BE2C (cell line): ENCODE measurements around the gene RARB.

ENCODE experiments used
- DNase-seq: peaks from one replicate; pipeline ENCODE4 v3.0.0-alpha.2; 2020
- H3K27me3 ChIP-seq: fragments of 250-450 bp; sonication (Bioruptor Pico); 2 replicates; pipeline ENCODE4 v1.5.1; 2020; ENCODE audit warnings: mild to moderate bottlenecking
- H3K36me3 ChIP-seq: fragments of 250-450 bp; sonication (Bioruptor Pico); 2 replicates; pipeline ENCODE4 v1.5.1; 2020; ENCODE audit warnings: mild to moderate bottlenecking
- H3K4me1 ChIP-seq: fragments of 250-450 bp; sonication (Bioruptor Pico); 2 replicates; pipeline ENCODE4 v1.5.1; 2020
- H3K4me3 ChIP-seq: 2 replicates; pipeline ENCODE4 v1.5.1; 2011; ENCODE audit warnings: low read depth, low read length
- H3K9me3 ChIP-seq: fragments of 250-450 bp; sonication (Bioruptor Pico); 2 replicates; pipeline ENCODE4 v1.5.1; 2020
- TF ChIP-seq, protein P1 (sequence below): IDR thresholded peaks from 2 replicates; pipeline ENCODE4 v1.5.1; 2012; ENCODE audit warnings: mild to moderate bottlenecking, low read depth, low read length

The RARB gene

DNA sequence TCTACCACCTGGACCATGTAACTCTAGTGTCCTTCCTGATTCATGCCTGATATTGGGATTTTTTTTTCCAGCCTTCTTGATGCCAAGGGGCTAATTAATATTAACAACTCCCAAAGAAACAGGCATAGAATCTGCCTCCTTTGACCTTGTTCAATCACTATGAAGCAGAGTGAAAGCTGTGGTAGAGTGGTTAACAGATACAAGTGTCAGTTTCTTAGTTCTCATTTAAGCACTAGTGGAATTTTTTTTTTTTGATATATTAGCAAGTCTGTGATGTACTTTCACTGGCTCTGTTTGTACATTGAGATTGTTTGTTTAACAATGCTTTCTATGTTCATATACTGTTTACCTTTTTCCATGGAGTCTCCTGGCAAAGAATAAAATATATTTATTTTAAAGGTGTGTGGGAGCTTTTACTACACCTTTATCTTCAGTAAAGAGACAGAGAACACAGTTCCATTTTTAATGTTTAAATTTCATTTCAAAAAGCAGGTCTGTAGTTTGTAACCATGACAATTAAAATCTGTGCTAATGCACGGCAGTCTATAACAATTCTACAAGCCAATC is 169.6 kb downstream of the RARB start:
- Histone ChIP-seq H3K4me3 (no peak overlapping the region), H3K4me1 (no peaks in the 10 kb centered on the region), H3K9me3 (no peaks in the 10 kb centered on the region), H3K27me3 (no peaks in the 10 kb centered on the region), H3K36me3 (no peaks in the 10 kb centered on the region)
- TF ChIP-seq, protein P1, sequence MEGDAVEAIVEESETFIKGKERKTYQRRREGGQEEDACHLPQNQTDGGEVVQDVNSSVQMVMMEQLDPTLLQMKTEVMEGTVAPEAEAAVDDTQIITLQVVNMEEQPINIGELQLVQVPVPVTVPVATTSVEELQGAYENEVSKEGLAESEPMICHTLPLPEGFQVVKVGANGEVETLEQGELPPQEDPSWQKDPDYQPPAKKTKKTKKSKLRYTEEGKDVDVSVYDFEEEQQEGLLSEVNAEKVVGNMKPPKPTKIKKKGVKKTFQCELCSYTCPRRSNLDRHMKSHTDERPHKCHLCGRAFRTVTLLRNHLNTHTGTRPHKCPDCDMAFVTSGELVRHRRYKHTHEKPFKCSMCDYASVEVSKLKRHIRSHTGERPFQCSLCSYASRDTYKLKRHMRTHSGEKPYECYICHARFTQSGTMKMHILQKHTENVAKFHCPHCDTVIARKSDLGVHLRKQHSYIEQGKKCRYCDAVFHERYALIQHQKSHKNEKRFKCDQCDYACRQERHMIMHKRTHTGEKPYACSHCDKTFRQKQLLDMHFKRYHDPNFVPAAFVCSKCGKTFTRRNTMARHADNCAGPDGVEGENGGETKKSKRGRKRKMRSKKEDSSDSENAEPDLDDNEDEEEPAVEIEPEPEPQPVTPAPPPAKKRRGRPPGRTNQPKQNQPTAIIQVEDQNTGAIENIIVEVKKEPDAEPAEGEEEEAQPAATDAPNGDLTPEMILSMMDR = no peak
- DNase-seq = no peak

DNA sequence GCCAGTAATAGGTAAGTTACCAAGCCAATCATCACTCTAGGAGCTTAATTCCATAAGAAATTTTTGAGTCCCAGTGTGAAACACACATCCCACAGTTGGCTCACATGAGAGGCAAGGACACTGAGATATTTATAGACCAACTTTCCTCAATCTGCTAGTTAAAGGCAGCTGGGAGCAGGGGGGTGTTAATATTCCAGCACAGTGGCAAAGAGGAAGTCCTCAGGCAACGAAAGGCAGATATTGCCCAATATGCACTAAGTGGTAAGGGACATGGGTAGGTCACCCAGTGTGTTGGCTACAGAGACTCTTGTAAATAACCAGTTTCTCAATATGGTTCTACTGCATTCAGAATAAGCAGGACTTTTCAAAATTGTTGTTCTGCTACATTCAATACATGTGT is 175.6 kb downstream of the RARB start:
- Histone ChIP-seq H3K9me3 (no peaks in the 10 kb centered on the region), H3K36me3 (no peaks in the 10 kb centered on the region; the same call in 1 of the 2 replicates), H3K4me3 (no peak overlapping the region), H3K4me1 (no peaks in the 10 kb centered on the region), H3K27me3 (no peaks in the 10 kb centered on the region)
- TF ChIP-seq, protein P1 = no peak
- DNase-seq = no peak

DNA sequence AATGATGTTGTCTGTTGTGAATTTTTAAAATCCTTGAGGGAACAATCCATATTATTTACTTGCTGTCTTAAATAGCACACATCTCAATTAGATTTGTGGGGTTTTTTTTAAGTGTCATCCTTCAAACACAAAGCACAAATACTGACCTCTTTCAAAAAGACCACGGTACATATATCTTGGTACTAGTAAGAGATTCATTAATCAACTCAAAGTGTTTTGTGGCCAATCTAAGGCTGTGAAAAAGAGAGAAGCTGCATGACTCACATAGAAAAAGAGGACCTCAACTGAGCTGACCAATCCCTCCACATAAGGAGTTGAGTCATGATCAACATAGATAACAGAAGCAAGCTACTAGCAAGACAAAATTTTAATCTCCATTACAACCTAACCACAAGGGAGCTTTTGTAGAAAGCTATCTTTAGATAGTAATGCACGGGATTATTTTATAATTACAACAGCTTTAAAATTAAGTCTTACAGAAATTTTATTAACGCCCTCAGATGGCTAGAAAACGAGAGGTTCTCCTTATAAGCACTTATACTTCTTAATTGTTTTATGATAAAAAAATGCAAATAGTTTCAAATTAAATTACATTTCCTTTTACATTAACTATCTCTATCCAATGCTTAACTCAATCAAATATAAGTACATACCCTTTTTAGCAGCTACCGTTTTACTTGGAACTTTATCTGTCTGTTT is 176.2 kb downstream of the RARB start:
- Histone ChIP-seq H3K9me3 (no peaks in the 10 kb centered on the region), H3K4me1 (no peaks in the 10 kb centered on the region), H3K4me3 (no peak overlapping the region), H3K36me3 (no peaks in the 10 kb centered on the region; the same call in 1 of the 2 replicates), H3K27me3 (no peaks in the 10 kb centered on the region)
- TF ChIP-seq, protein P1 = no peak
- DNase-seq = no peak

DNA sequence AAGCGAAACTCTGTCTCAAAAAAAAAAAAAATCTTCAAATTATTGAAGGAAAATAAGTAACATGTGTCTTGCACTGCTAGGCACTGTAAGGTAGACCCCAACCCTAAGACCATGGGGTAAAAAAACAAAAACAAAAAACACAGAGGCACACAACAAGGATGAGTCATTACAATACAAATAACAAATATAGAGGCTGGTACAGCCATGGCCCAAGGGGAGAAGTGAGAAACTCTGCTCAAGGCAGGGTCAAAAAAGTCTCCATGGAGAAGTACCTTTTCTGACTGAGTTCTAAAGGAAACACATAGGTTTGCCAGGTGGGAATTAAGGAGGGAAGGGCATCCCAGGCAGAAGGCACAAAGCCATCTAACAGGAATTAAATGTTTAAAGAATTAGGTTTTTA is 182.1 kb downstream of the RARB start:
- no peaks in the 10 kb centered on the region; the same call in 1 of the 2 replicates for H3K36me3 ChIP-seq

DNA sequence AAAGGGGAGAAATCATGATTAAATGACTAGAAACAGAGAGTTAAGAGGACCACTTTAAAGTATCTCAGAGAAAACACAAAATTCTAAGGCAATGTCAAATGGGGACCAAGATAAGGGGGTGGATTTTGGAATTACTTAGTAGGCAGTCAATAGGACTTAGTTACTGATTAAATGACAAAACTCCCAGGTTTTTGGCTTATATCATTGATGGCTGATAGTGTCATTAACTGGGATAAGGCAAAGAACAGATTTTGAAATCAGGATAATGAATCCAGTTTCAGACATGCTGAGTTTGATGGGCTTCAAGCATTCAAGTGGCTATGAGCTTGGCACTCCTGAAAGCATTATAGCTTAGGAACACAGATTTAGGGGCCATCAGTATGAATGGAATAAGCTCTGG is 182.7 kb downstream of the RARB start:
- no peaks in the 10 kb centered on the region for H3K9me3 ChIP-seq
- no peaks in the 10 kb centered on the region for H3K4me1 ChIP-seq
- H3K27me3 ChIP-seq = no peaks in the 10 kb centered on the region
- TF ChIP-seq, protein P1 = no peak
- no peak for DNase-seq
- no peaks in the 10 kb centered on the region; the same call in 1 of the 2 replicates for H3K36me3 ChIP-seq
- no peak overlapping the region for H3K4me3 ChIP-seq

More for the DNA sequence above, 182.1 kb downstream of the RARB start:
- Histone ChIP-seq H3K27me3 (no peaks in the 10 kb centered on the region), H3K4me1 (no peaks in the 10 kb centered on the region), H3K9me3 (no peaks in the 10 kb centered on the region), H3K4me3 (no peak overlapping the region)
- TF ChIP-seq, protein P1 = no peak
- no peak for DNase-seq

DNA sequence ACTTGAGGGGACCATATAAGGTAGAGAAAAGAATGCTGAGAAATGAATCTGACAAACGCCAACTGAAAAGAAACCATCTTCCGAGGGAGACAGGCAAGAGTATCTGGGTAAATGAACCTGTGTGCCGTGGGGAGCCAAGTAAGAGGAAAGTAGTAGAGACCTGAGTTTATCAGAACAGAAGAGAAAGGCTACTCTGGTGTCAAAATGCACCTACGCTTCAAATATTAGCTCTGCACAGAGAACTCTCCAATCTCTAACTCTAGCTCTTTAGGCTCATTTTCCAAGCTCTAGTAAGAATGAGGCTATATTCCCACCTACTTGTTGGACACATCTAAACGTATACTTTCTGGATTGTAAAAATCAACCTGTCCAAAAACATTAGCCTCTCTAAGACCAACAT is 183.1 kb downstream of the RARB start:
- H3K4me3 ChIP-seq = no peak overlapping the region
- H3K27me3 ChIP-seq = no peaks in the 10 kb centered on the region
- H3K4me1 ChIP-seq = no peaks in the 10 kb centered on the region
- TF ChIP-seq, protein P1 = no peak
- no peaks in the 10 kb centered on the region for H3K9me3 ChIP-seq
- DNase-seq = no peak
- no peaks in the 10 kb centered on the region; the same call in 1 of the 2 replicates for H3K36me3 ChIP-seq
